ENCODE measurements around the gene HIGD1A.

Gene HIGD1A

GRCh38 chr3:42804106-42804830 lies at the start of gene HIGD1A:
HIGD1A (minus strand) TSS chr3:42804490; CDS start chr3:42794253, 10,237 bp downstream.
- intact Hi-C loops (cut with DNase I) = no loop called here
- peak; percentile 92 to 99 (median 98) for DNase-seq

GRCh38 chr3:42853739-42854302 lies 49.5 kb upstream of the HIGD1A start:
- DNase-seq = no peak
- intact Hi-C loops (cut with DNase I) = no loop called here

- intact Hi-C loops (cut with DNase I) = no loop called here
- DNase-seq = no peak
Observed at GRCh38 chr3:42853056-42853455, 48.8 kb upstream of the HIGD1A start.

DNA sequence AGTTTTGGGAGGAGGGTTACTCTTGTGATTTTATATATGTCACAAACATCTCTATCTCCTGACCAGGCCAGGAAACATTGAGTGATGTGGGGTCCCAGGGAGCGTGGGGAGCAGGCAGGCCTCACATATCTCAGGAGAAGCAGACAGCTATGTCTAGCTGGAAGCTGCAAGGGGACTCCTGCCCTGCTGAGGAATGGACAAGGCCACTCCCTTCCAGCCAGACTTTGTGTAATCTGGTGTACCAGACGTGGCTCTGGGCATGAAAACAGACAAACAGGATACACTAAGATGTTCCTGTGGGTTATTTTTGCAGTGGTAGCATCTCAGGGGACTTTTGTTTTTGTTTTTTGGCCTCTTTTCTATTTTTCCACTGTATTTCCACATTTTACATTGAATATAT lies 48.2 kb upstream of the HIGD1A start:
- DNase-seq = no peak
- intact Hi-C loops (cut with DNase I) = no loop called here

- peak in 1 of 42 donors; percentile 22 for DNase-seq
- intact Hi-C loops (cut with DNase I) = no loop called here
Observed at GRCh38 chr3:42851228-42851834, 47.0 kb upstream of the HIGD1A start.

DNA sequence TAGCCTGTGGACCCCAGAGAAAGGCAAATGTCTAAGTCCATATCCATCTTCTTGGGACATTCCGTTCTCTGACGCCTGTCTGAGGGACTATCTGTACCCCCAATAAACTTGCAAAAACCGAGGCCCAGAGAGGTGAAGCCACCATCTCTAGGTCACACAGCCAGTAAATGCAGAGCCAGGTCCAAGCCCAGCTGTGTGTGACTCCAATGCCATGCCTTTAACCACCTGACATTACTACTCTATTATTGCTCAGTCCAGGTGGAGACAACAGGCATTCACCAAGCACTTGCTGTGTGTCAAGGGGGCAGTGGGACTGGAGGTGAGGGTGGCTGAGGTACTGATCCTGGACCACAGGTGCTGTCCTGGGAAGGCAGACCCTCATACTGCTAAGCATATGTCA lies 46.0 kb upstream of the HIGD1A start:
- intact Hi-C loops (cut with DNase I) = no loop called here
- DNase-seq = peak in 1 of 42 donors; percentile 4

DNA sequence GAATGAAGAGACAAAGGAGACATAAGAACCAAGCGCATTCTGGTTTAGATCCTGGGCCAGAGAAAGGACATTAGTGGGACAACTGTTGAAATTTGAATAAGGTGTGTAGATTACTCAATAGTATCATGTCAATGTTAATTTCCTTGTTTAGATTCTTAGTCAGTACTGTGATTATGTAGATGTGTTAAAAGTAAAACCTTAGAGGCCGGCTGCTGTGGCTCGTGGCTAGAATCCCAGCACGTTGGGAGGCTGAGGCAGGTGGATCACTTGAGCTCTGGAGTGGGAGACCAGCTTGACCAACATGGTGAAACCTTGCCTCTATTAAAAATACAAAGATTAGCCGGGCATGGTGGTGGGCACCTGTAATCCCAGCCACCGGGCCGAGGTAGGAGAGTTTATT lies 44.7 kb upstream of the HIGD1A start:
- intact Hi-C loops (cut with DNase I) = no loop called here
- no peak for DNase-seq

GRCh38 chr3:42847731-42848130 lies 43.4 kb upstream of the HIGD1A start:
- DNase-seq = no peak
- intact Hi-C loops (cut with DNase I) = no loop called here

- DNase-seq = peak in 21 of 42 donors; percentile 13 to 60 (median 27)
- intact Hi-C loops (cut with DNase I) = no loop called here
Observed at GRCh38 chr3:42846685-42847522, 42.6 kb upstream of the HIGD1A start.

GRCh38 chr3:42844815-42845214 lies 40.5 kb upstream of the HIGD1A start:
- intact Hi-C loops (cut with DNase I) = no loop called here
- no peak for DNase-seq

GRCh38 chr3:42844412-42844713 lies 40.1 kb upstream of the HIGD1A start:
- DNase-seq = no peak
- intact Hi-C loops (cut with DNase I) = no loop called here

GRCh38 chr3:42843713-42844411 lies 39.6 kb upstream of the HIGD1A start:
- intact Hi-C loops (cut with DNase I) = no loop called here
- DNase-seq = no peak

DNA sequence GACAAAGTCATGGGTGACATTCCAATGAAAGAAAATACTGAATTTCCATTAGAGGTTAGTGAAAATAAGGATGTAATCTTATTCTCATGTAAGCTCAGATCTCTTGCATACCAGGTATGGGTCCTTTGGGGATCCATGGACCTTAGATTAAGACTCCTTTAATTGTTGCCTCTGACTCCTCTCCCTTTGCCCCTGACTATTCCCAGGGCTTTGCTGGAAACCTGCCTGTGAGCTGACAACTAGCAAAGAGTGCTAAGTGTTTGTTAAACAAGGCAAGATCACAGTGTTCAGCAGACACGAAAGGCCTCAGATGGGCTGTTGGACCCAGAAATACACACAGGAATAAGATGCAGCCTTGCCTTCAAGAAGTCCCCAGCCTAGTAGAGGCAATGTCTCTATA lies 37.0 kb upstream of the HIGD1A start:
- intact Hi-C loops (cut with DNase I) = no loop called here
- DNase-seq = no peak

DNA sequence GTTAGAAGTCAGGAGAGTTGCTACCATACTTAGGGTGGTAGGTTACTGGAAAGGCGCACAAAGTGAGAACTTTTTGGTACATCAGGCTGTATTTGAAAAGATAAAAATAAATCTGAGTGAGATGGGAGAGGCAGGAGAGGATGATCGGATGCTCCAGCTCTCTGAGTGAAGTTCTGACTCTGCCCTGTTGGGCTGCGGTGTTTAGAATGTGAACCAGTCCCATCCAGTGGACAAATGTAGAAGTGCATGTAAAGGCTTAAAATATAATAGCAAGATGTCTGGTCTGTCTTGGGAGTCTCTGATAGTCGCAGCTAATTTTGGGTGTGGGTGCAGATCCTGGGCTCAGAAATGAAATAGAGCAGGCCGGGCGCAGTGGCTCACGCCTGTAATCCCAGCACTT lies 35.3 kb upstream of the HIGD1A start:
- intact Hi-C loops (cut with DNase I) = loop anchor here (5.0 to 10.0 kb wide), 2 partner anchors 45 to 57 kb away; no protein-coding TSS in a partner anchor

DNA sequence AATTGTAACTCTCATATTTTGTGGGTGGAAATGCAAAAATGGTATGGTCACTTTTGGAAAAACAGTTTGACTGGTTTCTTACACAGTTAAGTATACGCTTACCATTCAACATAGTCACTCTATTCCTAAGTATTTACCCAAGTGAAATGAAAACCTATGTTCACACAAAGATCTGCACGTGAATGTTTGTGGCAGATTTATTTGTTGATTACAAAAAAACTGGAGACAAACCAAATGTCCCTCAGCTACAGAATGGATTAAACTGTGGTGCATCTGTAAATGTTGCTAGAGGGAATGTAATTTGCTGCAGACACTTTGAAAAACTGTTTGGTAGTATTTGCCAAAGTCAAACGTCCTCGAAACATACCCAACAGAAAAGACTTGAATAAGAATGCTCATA lies 34.3 kb upstream of the HIGD1A start:
- intact Hi-C loops (cut with DNase I) = loop anchor here (5.0 to 10.0 kb wide), 2 partner anchors 46 to 56 kb away; no protein-coding TSS in a partner anchor

More for the DNA sequence above, 35.3 kb upstream of the HIGD1A start:
- DNase-seq = peak in 39 of 42 donors; percentile 17 to 80 (median 50)

GRCh38 chr3:42836150-42837123 lies 32.1 kb upstream of the HIGD1A start:
- DNase-seq = no peak
- intact Hi-C loops (cut with DNase I) = loop anchor here (5.0 to 10.0 kb wide), 2 partner anchors 48 to 54 kb away; no protein-coding TSS in a partner anchor

More for the DNA sequence above, 34.3 kb upstream of the HIGD1A start:
- DNase-seq = no peak

- peak; percentile 61 to 93 (median 82) for DNase-seq
- intact Hi-C loops (cut with DNase I) = loop anchor here (10.0 kb wide), 1 partner anchor 53 kb away; no protein-coding TSS in a partner anchor
Observed at GRCh38 chr3:42831321-42831713, 27.0 kb upstream of the HIGD1A start.
